Iris pigment epithelial cell (primary cell): ENCODE results near the gene PLEK2.
A peak's percentile ranks its signal among the peaks of the same experiment; 100 is the strongest.
"Not testable (repeated sequence)": the region's sequence is repeated elsewhere in the genome, so short reads cannot be mapped to it uniquely, and the experiment has no call there.

Experiments
- DNase-seq: peaks from one replicate; pipeline ENCODE4 v3.0.0-alpha.2; 2011; ENCODE audit warnings: low read depth

Gene PLEK2, protein sequence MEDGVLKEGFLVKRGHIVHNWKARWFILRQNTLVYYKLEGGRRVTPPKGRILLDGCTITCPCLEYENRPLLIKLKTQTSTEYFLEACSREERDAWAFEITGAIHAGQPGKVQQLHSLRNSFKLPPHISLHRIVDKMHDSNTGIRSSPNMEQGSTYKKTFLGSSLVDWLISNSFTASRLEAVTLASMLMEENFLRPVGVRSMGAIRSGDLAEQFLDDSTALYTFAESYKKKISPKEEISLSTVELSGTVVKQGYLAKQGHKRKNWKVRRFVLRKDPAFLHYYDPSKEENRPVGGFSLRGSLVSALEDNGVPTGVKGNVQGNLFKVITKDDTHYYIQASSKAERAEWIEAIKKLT

DNA sequence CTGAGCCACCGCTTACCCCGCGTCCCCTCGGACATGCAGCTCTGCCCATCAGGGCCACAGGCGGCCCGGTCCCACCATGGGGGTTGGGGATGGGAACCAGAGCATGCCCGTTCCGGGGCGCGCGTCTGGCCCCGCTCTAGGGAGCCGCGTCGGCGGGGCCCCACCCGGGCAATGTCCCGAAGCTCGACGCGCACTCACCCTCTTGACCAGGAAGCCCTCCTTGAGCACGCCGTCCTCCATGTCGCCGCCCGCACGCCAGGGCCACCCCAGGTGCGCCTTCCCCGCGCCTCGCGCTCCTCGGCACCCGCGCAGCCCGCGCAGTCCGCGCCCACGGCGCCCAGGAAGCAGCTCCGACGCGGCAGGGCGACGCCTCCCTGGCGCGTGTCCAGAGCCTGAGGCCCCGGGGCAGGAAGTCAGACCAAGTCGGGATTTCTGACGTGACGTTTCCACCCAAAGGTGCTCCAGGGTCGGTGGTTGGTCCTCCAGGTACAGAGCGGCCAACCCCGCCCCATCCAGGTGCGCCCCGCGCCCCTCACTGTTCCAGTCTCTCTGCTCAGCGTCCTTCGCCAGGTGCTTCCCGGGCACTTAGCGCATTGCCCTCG lies at the start of gene PLEK2:
TSS of gene PLEK2 (minus strand) at position 346 of the 602 bp plus-strand sequence. CDS start at position 240, 106 bp downstream.
- DNase-seq: peak; percentile 34

DNA sequence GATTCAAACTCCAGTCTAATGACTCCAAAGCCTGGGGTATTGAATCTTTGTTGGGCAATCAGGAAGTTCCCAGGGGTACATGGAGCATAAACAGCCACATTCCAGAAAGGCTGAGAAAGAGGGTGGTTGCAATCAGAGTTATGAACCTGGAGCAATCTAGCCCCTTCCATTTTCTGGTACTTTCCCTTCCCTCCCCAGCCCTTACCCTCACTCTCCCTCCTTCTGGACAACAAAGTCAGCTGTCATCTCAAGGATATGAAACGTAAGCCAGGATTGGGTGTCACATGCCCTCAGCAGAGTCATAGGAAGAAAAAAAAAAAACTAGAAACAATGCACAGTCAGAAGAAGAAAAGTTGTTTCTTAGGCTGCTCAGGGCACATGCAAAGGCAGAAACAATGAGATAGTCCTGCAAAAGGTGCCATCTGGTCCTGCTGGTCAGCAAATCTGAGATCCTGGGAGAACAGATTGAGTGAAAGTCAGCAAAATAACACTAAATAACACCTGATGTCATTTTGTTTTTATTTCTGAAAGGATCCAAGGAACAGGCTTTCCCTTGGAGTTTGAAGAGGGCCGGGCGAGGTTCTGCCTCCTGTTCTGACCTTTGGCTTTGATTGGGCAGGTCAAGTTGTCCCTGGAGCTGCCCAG lies 49.5 kb upstream of the PLEK2 start:
- peak; percentile 75 for DNase-seq

DNA sequence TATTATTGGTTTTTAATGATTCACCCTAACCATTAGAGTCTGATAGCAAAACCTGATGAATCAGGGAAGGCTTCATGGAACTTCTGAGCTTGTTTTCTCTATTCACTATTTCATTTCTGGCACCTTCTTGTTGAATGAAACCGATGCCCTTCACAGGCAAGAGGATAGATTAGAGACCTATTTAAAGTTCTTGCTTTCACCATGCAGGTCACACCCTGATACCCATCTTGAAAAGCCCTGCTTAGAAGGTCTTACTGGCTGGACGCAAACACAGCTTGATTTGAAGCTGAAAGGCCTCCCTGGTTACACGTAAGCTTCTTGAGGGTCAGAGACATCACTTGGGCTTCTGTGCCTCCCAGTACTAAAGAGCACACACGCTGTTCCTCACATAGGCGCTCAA lies 47.4 kb upstream of the PLEK2 start:
- no peak for DNase-seq

DNA sequence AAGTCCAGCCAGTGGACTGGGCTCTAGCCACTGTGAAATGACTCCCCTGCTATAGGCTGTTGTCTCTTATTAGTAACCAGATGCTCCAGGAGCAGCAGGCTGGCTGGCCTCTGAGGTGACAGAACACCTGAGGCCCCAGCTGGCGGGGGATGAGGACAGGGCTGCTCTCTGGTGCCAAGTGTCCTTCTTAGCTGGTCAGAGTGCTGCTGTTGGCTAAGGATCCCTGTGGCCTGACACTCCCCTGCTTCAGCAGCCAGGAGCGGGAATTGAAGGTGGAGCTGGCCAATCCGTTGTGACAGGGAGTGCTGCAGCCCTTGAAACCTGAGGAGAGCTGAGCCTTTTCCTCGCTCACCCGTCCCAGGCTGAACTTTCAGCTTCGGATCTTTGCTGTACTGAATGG lies 45.8 kb upstream of the PLEK2 start:
- peak; percentile 30 for DNase-seq

DNA sequence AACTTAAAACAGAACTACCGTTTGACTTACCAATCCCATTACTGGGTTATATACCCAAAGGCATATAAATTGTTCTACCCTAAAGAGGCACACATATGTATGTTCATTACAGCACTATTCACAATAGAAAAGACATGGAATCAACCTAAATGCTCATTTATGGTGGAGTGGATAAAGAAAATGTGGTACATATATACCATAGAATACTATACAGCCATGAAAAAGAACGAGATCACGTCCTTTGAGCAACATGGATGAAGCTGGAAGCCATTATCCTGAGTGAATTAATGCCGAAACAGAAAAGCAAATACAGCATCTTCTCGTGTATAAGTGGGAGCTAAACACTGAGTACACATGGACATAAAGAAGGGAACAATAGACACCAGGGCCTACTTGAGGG lies 44.8 kb upstream of the PLEK2 start:
- DNase-seq: no peak

DNA sequence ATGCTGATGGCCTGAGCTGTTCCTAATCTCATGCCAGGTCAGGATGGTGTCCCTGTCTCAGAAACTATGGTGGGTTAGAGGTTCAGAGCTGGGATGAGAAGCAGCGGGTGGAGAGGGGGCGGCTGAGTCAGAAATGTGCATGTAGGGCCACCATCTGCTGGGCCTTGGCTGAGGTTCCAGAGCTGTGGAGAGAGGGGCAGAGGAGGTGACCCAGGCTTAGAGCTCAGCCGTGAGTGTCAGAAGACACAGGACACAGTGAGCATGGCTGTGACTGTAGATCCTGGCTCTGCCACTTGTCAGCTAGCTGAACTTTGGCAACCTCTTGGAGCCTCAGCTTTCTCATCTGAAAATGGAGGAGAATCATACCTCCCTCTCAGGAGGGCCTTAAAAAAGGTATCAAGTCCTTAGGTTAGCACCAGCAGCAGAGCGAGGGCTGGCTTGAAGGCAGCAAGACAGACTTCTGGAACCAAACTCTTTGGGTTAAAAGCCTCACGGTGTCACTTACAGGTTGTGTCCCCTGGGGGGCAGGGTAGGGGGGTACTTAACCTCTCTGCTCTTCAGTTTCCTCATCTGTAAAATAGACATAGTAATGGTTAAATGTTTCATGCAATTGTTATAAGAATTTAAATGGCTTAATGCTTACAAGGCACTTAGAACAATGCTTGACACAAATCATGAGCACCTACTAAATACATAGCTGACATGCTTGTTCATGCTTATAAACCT lies 41.8 kb upstream of the PLEK2 start:
- DNase-seq: no peak

DNA sequence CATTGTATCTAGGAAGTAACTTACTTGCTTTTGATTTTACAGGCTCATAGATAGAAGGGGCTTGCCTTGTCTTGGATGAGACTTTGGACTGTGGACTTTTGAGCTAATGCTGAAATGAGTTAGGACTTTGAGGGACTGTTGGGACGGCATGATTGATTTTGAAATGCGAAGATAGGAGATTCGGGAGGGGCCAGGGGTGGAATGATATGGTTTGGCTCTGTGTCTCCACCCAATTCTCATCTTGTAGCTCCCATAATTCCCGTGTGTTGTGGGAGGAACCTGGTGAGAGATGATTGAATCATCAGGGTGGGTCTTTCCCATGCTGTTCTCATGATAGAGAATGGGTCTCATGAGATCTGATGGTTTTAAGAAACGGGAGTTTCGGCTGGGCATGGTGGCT lies 39.7 kb upstream of the PLEK2 start:
- DNase-seq: not testable (repeated sequence)

DNA sequence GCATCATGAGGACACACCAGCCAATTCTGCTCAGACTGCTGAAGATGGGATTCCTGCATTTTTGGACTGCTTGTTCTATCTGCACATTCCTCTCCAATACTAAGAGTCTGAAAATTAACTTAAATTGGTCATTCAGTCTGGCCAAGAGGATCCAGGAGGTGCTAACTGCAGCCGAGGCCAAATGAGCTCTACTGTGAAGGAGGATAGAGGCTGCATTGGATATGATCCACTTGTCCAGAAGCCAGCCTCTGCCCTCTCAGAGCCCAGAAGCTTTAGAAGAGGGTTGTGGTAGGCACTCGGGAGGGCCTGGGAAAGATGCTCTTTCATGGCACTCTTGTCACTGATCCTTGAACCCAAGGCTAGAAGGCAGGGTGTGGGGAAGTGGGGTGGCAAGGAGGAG lies 37.1 kb upstream of the PLEK2 start:
- DNase-seq: no peak

DNA sequence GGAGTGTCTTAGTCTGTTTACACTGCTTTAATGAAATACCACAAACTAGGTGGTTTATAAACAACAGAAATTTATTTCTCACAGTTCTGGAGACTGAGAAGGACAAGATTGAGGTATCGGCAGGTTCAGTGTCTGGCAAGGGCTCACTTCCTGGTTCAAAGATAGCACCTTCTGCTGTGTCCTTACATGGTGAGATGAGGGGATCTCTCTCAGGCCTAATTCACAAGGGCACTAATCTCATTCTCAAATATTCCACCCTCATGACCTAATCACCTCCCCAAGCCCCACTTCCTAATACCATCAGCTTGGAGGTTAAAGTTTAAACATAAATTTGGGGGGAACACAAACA lies 35.0 kb upstream of the PLEK2 start:
- no peak for DNase-seq

DNA sequence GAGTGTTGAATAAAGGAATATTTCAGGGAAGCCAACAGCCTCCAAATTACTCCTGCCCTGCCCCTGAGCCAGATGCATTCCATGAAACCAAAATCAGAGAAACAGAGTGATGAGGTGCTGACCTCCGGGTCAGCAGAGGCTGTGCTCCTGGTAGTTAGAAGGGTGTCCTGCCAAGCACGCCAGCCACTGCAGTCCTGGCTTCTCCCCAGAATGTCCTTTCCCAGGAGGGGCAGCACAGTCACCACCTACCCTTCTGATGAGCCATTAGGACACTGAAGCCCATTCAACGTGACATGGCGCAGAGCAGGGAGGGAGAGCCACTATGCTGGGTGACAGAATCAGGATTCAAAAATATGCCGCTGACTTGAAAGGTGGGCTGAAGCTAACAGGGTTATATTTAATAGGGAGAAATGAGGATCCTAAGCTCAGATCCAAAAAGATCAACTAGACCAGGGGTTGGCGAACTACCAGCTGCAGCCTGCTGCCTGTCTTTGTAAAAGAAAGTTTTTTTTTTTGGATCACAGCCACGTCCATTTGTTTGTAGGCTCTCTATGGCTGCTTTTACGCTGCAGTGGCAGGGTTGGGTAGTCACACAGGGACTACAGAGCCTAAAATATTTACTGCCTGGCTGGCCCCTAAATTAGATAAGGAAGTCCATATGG lies 34.5 kb upstream of the PLEK2 start:
- DNase-seq: no peak

DNA sequence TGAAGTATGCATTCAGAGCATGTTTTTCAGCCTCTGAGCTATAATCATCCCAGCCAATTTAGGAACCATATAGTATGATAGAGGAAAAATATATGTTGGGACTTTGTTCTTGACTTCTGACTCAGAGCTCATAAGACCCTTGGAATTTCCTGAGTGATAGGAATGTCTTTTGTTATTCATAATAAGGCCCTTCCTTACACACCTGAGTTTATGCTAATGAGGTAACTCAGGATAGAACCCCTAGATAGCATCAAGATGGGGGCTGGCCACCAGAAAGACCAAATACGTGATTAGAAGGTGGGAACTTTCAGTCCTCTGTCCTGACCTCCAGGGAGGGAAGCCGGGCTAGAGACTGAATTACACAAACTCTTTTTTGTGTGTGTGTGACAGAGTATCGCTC lies 32.4 kb upstream of the PLEK2 start:
- DNase-seq: no peak

DNA sequence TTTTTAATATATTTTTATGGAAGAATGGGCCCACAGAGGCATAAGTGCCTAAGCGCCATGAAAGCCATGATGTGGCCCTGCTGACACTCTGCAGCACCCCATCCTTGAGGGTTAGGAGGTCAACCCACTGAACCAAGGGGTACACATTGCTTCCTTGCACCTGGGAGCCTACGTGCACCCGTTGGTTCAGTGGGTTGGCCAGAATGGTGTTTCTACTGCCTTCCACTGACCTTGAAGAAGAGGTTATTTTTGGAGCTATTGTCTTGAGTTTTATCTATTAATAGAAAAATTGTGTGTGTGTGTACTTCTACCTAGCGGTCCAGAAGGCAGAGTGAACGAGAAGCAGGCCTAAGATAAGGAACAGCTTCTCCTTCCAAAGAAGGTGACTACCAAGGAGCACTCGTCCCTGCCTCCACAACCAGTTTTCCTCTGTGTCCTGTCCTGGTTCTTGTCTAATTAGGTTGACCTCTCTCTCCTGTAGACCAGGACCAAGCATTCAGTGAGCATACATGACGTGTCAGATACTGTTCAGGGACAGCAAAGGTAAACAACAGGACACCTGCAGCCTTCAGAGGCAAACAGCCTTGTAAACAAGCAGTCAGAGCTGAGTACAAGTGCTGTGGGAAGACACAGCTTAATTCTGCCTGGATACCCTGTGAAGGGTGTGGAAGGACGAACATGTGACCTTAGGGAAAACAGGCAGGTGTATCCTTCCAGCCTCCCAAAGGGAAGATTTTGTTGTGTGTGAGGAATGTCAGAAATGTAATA lies 30.4 kb upstream of the PLEK2 start:
- DNase-seq: no peak

DNA sequence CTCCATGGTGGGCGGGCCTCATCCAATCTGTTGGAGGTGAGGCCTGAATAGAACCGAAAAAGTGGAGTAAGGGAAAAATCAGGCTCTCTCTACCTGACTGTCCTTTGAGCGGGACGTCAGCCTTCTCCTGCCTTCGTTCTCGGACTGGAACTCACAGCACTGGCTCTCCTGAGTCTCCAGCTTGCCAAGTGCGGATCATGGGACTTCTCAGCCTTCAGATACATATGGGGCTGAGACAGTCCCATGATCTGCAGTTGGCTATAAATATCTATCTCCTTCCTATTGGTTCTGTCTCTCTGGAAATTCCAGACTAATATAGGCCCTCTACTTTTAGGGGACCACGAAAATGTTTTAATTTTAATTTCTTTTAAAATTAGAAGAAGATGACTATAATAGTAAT lies 29.7 kb upstream of the PLEK2 start:
- DNase-seq: no peak

DNA sequence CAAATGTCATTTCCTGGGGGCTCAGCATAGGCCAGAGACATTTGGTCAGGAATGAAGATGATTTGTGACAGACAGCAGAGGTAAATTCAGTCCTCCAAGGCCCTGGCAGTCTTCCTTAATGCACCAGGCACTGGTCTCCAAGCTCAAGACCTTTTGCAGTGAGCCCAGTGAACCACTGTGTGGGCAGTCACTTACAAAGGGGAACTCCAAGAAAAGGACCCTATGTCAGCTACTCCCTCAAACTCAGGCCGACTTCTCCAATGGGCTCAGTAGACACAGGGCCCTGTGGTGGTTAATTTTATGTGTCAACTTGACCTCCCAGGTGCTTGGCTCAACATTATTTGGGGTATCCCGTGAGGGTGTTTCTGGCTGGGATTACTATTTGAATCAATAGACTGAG lies 29.3 kb upstream of the PLEK2 start:
- no peak for DNase-seq

DNA sequence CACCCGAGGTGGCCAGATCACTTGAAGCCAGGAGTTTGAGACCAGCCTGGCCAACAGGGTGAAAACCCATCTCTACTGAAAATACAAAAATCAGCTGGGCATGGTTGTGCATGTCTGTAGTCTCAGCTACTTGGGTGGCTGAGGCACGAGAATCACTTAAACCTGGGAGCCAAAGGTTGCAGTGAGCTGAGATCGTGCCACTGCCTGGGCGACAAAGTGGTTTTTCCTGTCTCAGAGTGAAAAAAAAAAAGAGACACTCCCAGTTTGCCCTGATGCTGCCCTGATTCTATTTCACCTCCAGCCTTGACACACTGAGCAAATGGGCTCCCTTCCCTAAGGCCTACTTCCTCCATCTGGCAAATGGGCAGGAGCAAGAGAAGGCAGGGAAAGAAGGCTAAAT lies 28.5 kb upstream of the PLEK2 start:
- no peak for DNase-seq

DNA sequence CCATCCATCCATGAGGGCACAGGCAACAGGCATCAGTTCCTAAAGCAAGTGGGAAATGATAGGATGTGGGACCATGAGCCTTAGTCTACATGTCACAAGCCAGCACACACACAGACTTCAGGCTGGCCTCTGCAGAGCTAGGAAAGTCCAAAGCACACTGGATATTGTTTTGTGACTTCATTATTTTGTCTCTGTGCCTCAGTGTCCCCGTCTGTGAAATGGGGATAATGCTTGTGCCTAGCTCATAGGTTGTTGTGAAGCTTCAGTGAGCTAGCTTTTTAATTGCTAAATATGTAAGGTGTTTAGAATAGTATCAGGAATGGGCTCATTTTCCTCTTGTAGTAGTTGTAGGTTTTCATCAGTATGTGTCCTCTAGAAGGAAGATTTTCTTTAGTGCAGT lies 27.0 kb upstream of the PLEK2 start:
- no peak for DNase-seq

DNA sequence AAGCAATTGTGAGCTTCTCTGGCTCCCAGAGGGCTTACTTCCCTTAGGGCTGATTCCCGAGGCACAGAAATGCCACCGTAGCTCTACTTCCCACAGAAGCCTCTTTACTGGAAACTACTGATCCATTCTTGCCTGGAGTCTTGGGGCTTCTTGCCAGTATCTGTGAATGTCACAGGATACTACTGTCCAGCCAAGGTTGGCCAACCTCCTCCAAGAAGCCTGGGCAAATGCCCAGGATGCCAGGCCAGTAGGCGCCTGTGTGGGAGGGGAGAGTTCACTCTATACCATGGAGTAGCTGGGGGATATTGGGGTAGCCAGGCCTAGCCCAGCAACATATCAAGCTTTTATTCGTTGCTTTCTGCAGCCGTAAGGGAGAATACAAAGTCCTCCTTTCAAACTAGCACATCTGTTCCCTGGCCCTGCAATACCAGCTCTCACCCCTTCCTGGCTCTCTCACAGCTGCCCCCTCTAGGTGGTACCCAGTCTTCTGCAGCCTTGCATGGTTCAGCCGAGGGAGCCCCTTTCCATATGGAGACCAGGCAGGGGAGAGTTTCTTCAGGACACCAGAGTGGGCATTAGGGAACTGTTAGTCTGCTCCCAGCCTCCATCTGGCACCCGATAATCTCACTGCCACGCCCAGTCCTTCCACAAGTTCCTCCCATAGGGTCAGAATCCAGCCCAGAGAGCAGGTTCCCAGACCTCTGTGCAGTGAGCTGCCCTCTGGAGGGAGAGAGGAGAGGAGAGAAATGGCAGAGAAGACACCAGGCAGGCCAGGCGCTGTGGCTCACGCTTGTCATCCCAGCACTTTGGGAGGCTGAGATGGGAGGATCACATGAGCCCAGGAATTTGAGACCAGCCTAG lies 24.3 kb upstream of the PLEK2 start:
- DNase-seq: no peak

DNA sequence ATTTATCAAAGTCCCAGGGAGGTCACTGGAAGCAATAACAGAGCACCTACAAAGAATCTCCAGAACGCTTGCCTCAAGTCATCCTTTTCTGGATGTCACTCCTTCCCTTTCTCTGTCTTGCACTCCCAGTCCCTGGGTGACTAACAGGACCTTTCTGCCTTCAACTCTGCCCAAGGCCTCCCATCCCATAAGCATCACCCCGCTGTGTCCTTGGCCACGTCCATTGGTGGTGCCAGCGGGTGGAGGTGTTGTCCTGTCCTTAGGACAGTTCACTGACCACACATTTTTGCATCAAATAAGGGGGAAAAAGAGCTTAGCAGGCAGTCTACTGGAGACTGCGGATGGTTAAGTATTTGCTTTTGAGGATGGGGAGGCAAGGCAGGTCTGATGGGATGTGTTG lies 23.6 kb upstream of the PLEK2 start:
- no peak for DNase-seq

DNA sequence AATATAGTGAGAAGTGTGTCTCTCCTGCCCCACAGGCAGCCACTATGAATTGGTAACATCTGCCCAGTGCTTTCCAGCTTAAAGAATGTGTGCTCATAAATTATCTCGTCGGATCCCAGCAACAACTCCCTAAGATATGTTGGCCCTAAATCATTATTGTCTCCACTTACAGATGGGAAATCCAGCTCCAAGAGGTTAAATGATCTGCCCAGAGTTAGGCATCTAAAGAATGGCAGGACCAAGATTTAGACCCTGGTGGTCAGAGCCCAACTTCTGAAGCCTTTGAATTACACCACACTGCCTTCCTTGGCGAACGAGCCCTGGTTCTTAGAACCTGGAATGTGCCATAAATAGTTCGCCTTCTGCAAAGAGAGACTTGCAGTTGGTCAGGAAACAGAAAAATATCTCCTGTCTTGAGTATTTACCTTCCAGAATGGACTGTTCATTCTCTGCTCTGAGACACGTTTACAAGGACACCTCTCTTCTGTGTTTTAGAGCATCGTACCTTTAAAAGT lies 20.1 kb upstream of the PLEK2 start:
- no peak for DNase-seq

DNA sequence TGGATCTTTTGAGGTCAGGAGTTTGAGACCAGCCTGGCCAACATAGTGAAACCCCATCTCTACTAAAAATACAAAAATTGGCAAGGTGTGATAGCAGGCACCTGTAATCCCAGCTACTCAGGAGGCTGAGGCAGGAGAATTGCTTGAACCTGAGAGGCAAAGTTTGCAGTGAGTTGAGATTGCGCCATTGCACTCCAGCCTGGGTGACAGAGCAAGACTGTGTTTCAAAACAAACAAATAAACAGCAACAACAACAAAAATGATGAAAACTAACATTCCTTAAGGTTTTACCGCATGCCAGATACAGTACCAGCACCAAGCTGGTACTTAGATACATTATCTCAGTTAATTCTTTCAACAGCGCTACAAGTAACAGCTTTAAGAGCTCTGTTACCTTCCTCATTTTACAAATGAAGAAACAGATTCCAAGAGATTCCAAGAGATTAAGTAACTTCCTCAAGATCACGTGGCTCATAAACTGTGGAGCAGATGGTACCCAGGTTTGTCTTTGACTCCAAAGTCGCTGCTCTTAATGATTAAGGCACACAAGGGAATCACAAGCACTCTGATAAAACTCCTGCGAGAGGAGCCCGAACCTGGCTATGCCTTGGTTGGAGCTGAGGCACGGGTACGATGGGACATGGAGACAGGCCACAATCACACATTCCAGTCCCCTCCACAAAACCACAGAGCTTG lies 17.7 kb upstream of the PLEK2 start:
- DNase-seq: no peak
